ENCODE results near the gene HDHD5.

The HDHD5 gene

DNA sequence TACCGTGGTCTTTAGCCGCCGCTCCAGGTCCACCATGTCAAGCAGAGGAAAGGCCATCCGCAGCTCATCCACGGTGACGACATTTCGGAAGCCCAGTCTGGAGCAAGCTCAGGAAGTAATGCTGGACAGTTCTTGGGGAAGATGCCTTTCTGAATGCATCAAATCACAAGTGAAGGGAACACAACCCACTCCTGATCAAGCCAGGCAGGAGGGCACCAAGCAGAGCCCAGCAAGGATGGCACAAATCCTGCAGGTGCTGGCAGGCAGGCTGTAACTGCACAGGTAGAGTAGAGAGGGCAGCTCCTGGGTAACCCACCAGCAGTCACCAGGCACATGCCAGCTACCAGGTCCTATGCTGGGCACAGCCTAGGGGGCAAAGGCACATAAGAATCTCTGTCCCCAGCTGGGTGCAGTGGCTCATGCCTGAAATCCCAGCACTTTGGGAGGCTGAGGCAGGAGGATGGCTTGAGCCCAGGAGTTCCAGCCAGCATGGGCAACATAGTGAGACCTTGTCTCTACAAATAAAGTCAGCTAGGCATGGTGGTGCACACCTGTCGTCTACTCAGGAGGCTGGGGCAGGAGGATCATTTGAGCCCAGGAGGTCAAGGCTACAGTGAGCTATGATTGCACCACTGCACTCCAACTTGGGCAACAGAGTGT, 13.9 kb downstream of the HDHD5 start:
- DNase-seq (ENCODE audit: low read depth, low spot score) = no peak
- in situ Hi-C loops (cut with HindIII; ENCODE audit: low sequenced_read_pairs) = no loop called here
- no peak overlapping the region for H3K4me3 ChIP-seq (ENCODE audit: low read depth, low read length)
- TF ChIP-seq, protein P1, sequence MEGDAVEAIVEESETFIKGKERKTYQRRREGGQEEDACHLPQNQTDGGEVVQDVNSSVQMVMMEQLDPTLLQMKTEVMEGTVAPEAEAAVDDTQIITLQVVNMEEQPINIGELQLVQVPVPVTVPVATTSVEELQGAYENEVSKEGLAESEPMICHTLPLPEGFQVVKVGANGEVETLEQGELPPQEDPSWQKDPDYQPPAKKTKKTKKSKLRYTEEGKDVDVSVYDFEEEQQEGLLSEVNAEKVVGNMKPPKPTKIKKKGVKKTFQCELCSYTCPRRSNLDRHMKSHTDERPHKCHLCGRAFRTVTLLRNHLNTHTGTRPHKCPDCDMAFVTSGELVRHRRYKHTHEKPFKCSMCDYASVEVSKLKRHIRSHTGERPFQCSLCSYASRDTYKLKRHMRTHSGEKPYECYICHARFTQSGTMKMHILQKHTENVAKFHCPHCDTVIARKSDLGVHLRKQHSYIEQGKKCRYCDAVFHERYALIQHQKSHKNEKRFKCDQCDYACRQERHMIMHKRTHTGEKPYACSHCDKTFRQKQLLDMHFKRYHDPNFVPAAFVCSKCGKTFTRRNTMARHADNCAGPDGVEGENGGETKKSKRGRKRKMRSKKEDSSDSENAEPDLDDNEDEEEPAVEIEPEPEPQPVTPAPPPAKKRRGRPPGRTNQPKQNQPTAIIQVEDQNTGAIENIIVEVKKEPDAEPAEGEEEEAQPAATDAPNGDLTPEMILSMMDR (IDR thresholded peaks at IDR 0.05; ENCODE audit: low read depth, low read length) = no peak

DNA sequence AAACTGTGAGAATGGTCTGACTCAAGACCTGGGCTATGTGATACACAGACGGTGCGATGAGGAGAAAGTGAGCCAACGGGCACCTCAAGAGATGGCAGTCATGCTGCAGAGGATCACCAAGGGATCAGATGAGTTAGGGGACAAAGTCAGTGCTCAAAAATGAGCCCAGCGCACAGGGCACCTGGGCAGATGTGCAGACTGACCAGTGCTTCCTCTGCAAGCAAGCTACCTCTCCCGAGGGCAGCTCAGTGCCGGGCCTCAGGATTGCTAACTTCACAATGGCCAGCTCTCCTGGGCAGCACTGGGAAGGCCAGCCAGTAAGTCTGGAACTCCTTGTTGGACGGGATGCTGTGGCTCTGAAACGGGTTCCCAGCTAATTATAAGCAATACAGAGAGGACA, 15.3 kb downstream of the HDHD5 start:
- in situ Hi-C loops (cut with HindIII; ENCODE audit: low sequenced_read_pairs) = no loop called here
- no peak overlapping the region for H3K4me3 ChIP-seq (ENCODE audit: low read depth, low read length)
- TF ChIP-seq, protein P1 (IDR thresholded peaks at IDR 0.05; ENCODE audit: low read depth, low read length) = no peak
- no peak for DNase-seq (ENCODE audit: low read depth, low spot score)

GRCh38 chr22:17143101-17143500, 16.0 kb downstream of the HDHD5 start:
- TF ChIP-seq, protein P1 (IDR thresholded peaks at IDR 0.05; ENCODE audit: low read depth, low read length) = no peak
- no peak overlapping the region for H3K4me3 ChIP-seq (ENCODE audit: low read depth, low read length)
- in situ Hi-C loops (cut with HindIII; ENCODE audit: low sequenced_read_pairs) = no loop called here
- no peak for DNase-seq (ENCODE audit: low read depth, low spot score)

DNA sequence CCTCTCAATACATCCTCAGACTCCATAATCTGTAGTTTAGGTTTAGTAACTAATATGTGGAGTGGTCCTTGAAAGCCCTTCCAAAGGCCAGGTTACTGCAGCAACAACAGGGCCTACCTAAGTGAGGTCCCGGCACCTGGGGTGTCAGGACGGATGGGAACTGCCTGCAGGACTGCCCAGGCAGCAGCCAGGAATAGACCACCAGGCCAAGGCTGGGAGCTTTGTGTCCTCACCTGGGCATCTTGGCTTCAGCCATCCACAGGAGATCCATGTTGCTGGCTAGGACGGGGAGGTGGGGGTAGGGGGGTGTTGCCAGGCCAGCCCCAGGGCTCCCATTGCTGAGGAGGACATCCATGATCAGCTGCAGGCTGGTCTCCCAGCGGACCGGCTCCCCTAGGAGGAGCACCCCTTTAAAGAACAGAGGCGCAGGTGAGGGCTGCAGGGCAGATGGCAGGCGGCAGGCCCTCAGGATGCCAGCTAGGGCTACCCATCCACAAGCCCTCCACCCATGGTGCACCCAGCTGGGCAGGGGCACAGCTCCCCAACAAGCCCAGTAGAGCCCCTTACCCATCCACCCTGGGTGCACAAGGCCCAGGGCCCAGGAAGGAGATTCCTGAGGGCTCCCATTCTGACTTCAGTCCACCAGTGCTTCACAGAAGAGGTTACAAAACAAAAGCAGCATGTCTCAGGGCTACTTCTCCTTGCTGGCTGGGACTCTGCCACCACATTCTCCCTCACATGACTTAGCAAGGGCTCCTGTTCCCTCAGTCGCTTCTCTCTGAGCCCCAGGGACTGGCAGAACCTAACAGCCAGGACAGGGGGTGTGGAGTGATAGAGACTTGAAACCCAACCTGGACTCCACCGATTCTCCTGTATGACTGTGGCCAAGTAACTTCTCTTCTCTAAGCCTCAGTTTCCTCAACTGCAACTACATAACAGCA, 18.0 kb downstream of the HDHD5 start:
- in situ Hi-C loops (cut with HindIII; ENCODE audit: low sequenced_read_pairs) = no loop called here
- TF ChIP-seq, protein P1 (IDR thresholded peaks at IDR 0.05; ENCODE audit: low read depth, low read length) = no peak
- H3K4me3 ChIP-seq (ENCODE audit: low read depth, low read length) = no peak overlapping the region
- no peak for DNase-seq (ENCODE audit: low read depth, low spot score)

GRCh38 chr22:17140022-17140421, 19.1 kb downstream of the HDHD5 start:
- in situ Hi-C loops (cut with HindIII; ENCODE audit: low sequenced_read_pairs) = no loop called here

GRCh38 chr22:17138513-17138912, 20.6 kb downstream of the HDHD5 start:
- in situ Hi-C loops (cut with HindIII; ENCODE audit: low sequenced_read_pairs) = no loop called here

More at GRCh38 chr22:17140022-17140421, 19.1 kb downstream of the HDHD5 start:
- no peak for DNase-seq (ENCODE audit: low read depth, low spot score)
- TF ChIP-seq, protein P1 (IDR thresholded peaks at IDR 0.05; ENCODE audit: low read depth, low read length) = no peak
- no peak overlapping the region for H3K4me3 ChIP-seq (ENCODE audit: low read depth, low read length)

More at GRCh38 chr22:17138513-17138912, 20.6 kb downstream of the HDHD5 start:
- TF ChIP-seq, protein P1 (IDR thresholded peaks at IDR 0.05; ENCODE audit: low read depth, low read length) = no peak
- H3K4me3 ChIP-seq (ENCODE audit: low read depth, low read length) = no peak overlapping the region
- DNase-seq (ENCODE audit: low read depth, low spot score) = no peak
